ENCODE data around the gene SF3B1. TPM values are rescaled to one million over a fixed set of nuclear protein-coding genes. Genes with fewer than 3 reads are reported as not detected.
"Not testable (repeated sequence)": the region's sequence is repeated elsewhere in the genome, so short reads cannot be mapped to it uniquely, and the experiment has no call there.

The SF3B1 gene
- total RNA-seq, 2 experiments from 2014 or later: 262 to 277 TPM

- DNase-seq; H3K27me3 Mint-ChIP-seq; H3K36me3 Mint-ChIP-seq (ENCODE audit: low read depth); POLR2A ChIA-PET; H3K9me3 Mint-ChIP-seq (ENCODE audit: low read depth); ATAC-seq; H3K27ac Mint-ChIP-seq; H3K4me3 Mint-ChIP-seq: not testable (repeated sequence)
- CTCF ChIA-PET: interaction anchor here (1.2 to 3.0 kb wide), 2 partner anchors 72 to 266 kb away, joined by 5 to 16 read pairs; no protein-coding TSS in a partner anchor
- peaks cover 20% of the 10 kb centered on the region for H3K4me1 Mint-ChIP-seq
- intact Hi-C loops (cut with DNase I, micrococcal nuclease): loop anchor here (2.0 to 5.0 kb wide), 4 partner anchors 68 to 629 kb away; partner anchors contain the start of gene ANKRD44 (in 1 of the 2)
Measured at GRCh38 chr2:197379918-197380309, 54.9 kb downstream of the SF3B1 start.

- DNase-seq; H3K27me3 Mint-ChIP-seq; H3K36me3 Mint-ChIP-seq (ENCODE audit: low read depth); H3K9me3 Mint-ChIP-seq (ENCODE audit: low read depth); ATAC-seq; H3K27ac Mint-ChIP-seq; H3K4me3 Mint-ChIP-seq; POLR2A ChIA-PET: not testable (repeated sequence)
- peaks cover 18% of the 10 kb centered on the region for H3K4me1 Mint-ChIP-seq
- intact Hi-C loops (cut with DNase I, micrococcal nuclease): loop anchor here (2.0 to 5.0 kb wide), 4 partner anchors 67 to 629 kb away; partner anchors contain the start of gene ANKRD44 (in 1 of the 2)
- CTCF ChIA-PET: interaction anchor here (1.2 to 3.0 kb wide), 3 partner anchors 71 to 368 kb away, joined by 5 to 16 read pairs (median 7); no protein-coding TSS in a partner anchor
Measured at GRCh38 chr2:197379308-197379917, 55.4 kb downstream of the SF3B1 start.

- peak; percentile 83 for ATAC-seq
- H3K9me3 Mint-ChIP-seq (ENCODE audit: low read depth): no peaks in the 10 kb centered on the region
- ChIA-PET CTCF (interaction anchor here (0.6 to 3.0 kb wide), 18 partner anchors 19 to 585 kb away, joined by 3 to 16 read pairs (median 4); no protein-coding TSS in a partner anchor), POLR2A (no interaction called here)
- H3K27ac Mint-ChIP-seq: no peak overlapping the region
- H3K27me3 Mint-ChIP-seq: no peaks in the 10 kb centered on the region
- H3K4me3 Mint-ChIP-seq: no peak overlapping the region
- intact Hi-C loops (cut with DNase I, micrococcal nuclease): loop anchor here (1.0 to 5.0 kb wide), 10 partner anchors 66 to 628 kb away; partner anchors contain the start of gene ANKRD44 (in 2 of the 2)
- H3K4me1 Mint-ChIP-seq: peaks cover 19% of the 10 kb centered on the region
- peak; percentile 80 for DNase-seq
- H3K36me3 Mint-ChIP-seq (ENCODE audit: low read depth): no peaks in the 10 kb centered on the region
Measured at GRCh38 chr2:197378494-197379307, 56.1 kb downstream of the SF3B1 start.

- Mint-ChIP-seq H3K4me3 (no peak overlapping the region), H3K36me3 (ENCODE audit: low read depth) (no peaks in the 10 kb centered on the region), H3K27me3 (no peaks in the 10 kb centered on the region), H3K4me1 (peaks cover 19% of the 10 kb centered on the region), H3K27ac (no peak overlapping the region), H3K9me3 (ENCODE audit: low read depth) (no peaks in the 10 kb centered on the region)
- POLR2A ChIA-PET: no interaction called here
- DNase-seq (no peak), ATAC-seq (no peak)
- intact Hi-C loops (cut with DNase I, micrococcal nuclease): loop anchor here (1.0 to 5.0 kb wide), 10 partner anchors 66 to 627 kb away; partner anchors contain the start of gene ANKRD44 (in 2 of the 2)
- CTCF ChIA-PET: interaction anchor here (0.6 to 3.0 kb wide), 19 partner anchors 11 to 585 kb away, joined by 3 to 16 read pairs (median 3); no protein-coding TSS in a partner anchor
Measured at GRCh38 chr2:197378086-197378485, 56.7 kb downstream of the SF3B1 start.

GRCh38 chr2:197377670-197378069 lies 57.2 kb downstream of the SF3B1 start:
- DNase-seq: no peak
- H3K36me3 Mint-ChIP-seq (ENCODE audit: low read depth): no peaks in the 10 kb centered on the region
- no peak for ATAC-seq
- H3K27me3 Mint-ChIP-seq: no peaks in the 10 kb centered on the region
- H3K27ac Mint-ChIP-seq: no peak overlapping the region
- ChIA-PET CTCF (interaction anchor here (0.6 to 3.0 kb wide), 13 partner anchors 10 to 358 kb away, joined by 3 to 16 read pairs (median 4); no protein-coding TSS in a partner anchor), POLR2A (interaction anchor here (0.6 kb wide), 1 partner anchor 130 kb away, joined by 5 read pairs; no protein-coding TSS in a partner anchor)
- no peaks in the 10 kb centered on the region for H3K9me3 Mint-ChIP-seq (ENCODE audit: low read depth)
- no peak overlapping the region for H3K4me3 Mint-ChIP-seq
- intact Hi-C loops (cut with DNase I, micrococcal nuclease): loop anchor here (1.0 to 5.0 kb wide), 10 partner anchors 65 to 627 kb away; partner anchors contain the start of gene ANKRD44 (in 2 of the 2)
- peaks cover 19% of the 10 kb centered on the region for H3K4me1 Mint-ChIP-seq

GRCh38 chr2:197372592-197372991 lies 62.2 kb downstream of the SF3B1 start:
- peaks cover 25% of the 10 kb centered on the region for H3K4me1 Mint-ChIP-seq
- H3K9me3 Mint-ChIP-seq (ENCODE audit: low read depth): no peaks in the 10 kb centered on the region
- POLR2A ChIA-PET: interaction anchor here (0.7 kb wide), 1 partner anchor 70 kb away, joined by 9 read pairs; no protein-coding TSS in a partner anchor
- DNase-seq (no peak), ATAC-seq (no peak)
- no peak overlapping the region for H3K27ac Mint-ChIP-seq
- intact Hi-C loops (cut with DNase I, micrococcal nuclease): no loop called here
- H3K4me3 Mint-ChIP-seq: no peak overlapping the region
- H3K36me3 Mint-ChIP-seq (ENCODE audit: low read depth): no peaks in the 10 kb centered on the region
- no peaks in the 10 kb centered on the region for H3K27me3 Mint-ChIP-seq
- CTCF ChIA-PET: no interaction called here

- H3K4me3 Mint-ChIP-seq; H3K27ac Mint-ChIP-seq; intact Hi-C loops (cut with DNase I, micrococcal nuclease); POLR2A ChIA-PET; CTCF ChIA-PET; H3K9me3 Mint-ChIP-seq (ENCODE audit: low read depth); DNase-seq; H3K27me3 Mint-ChIP-seq; ATAC-seq; H3K36me3 Mint-ChIP-seq (ENCODE audit: low read depth): not testable (repeated sequence)
- H3K4me1 Mint-ChIP-seq: peaks cover 18% of the 10 kb centered on the region
Measured at GRCh38 chr2:197370664-197371063, 64.2 kb downstream of the SF3B1 start.

GRCh38 chr2:197369933-197370320 lies 64.9 kb downstream of the SF3B1 start:
- H3K36me3 Mint-ChIP-seq (ENCODE audit: low read depth): no peaks in the 10 kb centered on the region
- intact Hi-C loops (cut with DNase I, micrococcal nuclease): no loop called here
- POLR2A ChIA-PET: no interaction called here
- CTCF ChIA-PET: interaction anchor here (1.0 kb wide), 1 partner anchor 443 kb away, joined by 4 read pairs; no protein-coding TSS in a partner anchor
- no peaks in the 10 kb centered on the region for H3K9me3 Mint-ChIP-seq (ENCODE audit: low read depth)
- ATAC-seq (no peak), DNase-seq (no peak)
- no peak overlapping the region for H3K4me3 Mint-ChIP-seq
- H3K4me1 Mint-ChIP-seq: peaks cover 18% of the 10 kb centered on the region
- H3K27me3 Mint-ChIP-seq: no peaks in the 10 kb centered on the region
- H3K27ac Mint-ChIP-seq: peak overlapping the region; percentile 49

GRCh38 chr2:197369228-197369932 lies 65.4 kb downstream of the SF3B1 start:
- H3K27ac Mint-ChIP-seq: peak overlapping the region; percentile 49
- no peaks in the 10 kb centered on the region for H3K36me3 Mint-ChIP-seq (ENCODE audit: low read depth)
- no peaks in the 10 kb centered on the region for H3K27me3 Mint-ChIP-seq
- ATAC-seq (peak; percentile 36), DNase-seq (no peak)
- H3K9me3 Mint-ChIP-seq (ENCODE audit: low read depth): no peaks in the 10 kb centered on the region
- no peak overlapping the region for H3K4me3 Mint-ChIP-seq
- intact Hi-C loops (cut with DNase I, micrococcal nuclease): no loop called here
- CTCF ChIA-PET: interaction anchor here (1.0 kb wide), 2 partner anchors 256 to 442 kb away, joined by 3 to 4 read pairs; no protein-coding TSS in a partner anchor
- POLR2A ChIA-PET: no interaction called here
- peaks cover 18% of the 10 kb centered on the region for H3K4me1 Mint-ChIP-seq

- no peak for DNase-seq
- Mint-ChIP-seq H3K4me3 (no peak overlapping the region), H3K27me3 (no peaks in the 10 kb centered on the region), H3K36me3 (ENCODE audit: low read depth) (no peaks in the 10 kb centered on the region), H3K4me1 (peaks cover 17% of the 10 kb centered on the region), H3K9me3 (ENCODE audit: low read depth) (no peaks in the 10 kb centered on the region), H3K27ac (no peak overlapping the region)
- no peak for ATAC-seq
- CTCF ChIA-PET: interaction anchor here (1.0 kb wide), 1 partner anchor 255 kb away, joined by 3 read pairs; no protein-coding TSS in a partner anchor
- intact Hi-C loops (cut with DNase I, micrococcal nuclease): no loop called here
- POLR2A ChIA-PET: interaction anchor here (0.6 kb wide), 1 partner anchor 348 kb away, joined by 3 read pairs; no protein-coding TSS in a partner anchor
Measured at GRCh38 chr2:197368412-197368811, 66.4 kb downstream of the SF3B1 start.

Data from activated CD4-positive, alpha-beta T cell treated with anti-CD3 and anti-CD28 coated beads for 36 hours (primary cell).